Activated CD8-positive, alpha-beta T cell treated with anti-CD3 and anti-CD28 coated beads for 36 hours (primary cell): Measurements from ENCODE around the gene PRRG1. TPM values are rescaled to one million over a fixed set of nuclear protein-coding genes. Genes with fewer than 3 reads are reported as not detected.

Experiments used
- ATAC-seq: fragments of 200-7000 bp; cut with Tn5 transposase; one replicate; pipeline ENCODE4 v1.10.0; 2021; ENCODE audit warnings: mild to moderate bottlenecking, moderate library complexity
- CTCF ChIA-PET: fragments of 350-600 bp; sonication (Branson Sonifier 250); formaldehyde crosslinking; loops from one replicate; lab custom pipeline; 2021; ENCODE audit warnings: antibody characterized with exemption; lab: Charles Lee
- POLR2A ChIA-PET: fragments of 350-600 bp; sonication (Branson Sonifier 250); formaldehyde crosslinking; loops from one replicate; lab custom pipeline; 2021; ENCODE audit warnings: antibody characterized with exemption; lab: Charles Lee
- DNase-seq: peaks from one replicate; pipeline ENCODE4 v3.0.0-alpha.2; 2020
- H3K27ac Mint-ChIP-seq: one replicate; pipeline ENCODE4 v1.8.0; 2021; ENCODE audit warnings: mild to moderate bottlenecking, mixed read lengths
- H3K27me3 Mint-ChIP-seq: one replicate; pipeline ENCODE4 v1.8.0; 2021; ENCODE audit warnings: mixed read lengths
- H3K36me3 Mint-ChIP-seq: one replicate; pipeline ENCODE4 v1.8.0; 2021; ENCODE audit warnings: low read depth, mixed read lengths
- H3K4me1 Mint-ChIP-seq: one replicate; pipeline ENCODE4 v1.8.0; 2021; ENCODE audit warnings: low read depth, mixed read lengths
- H3K4me3 Mint-ChIP-seq: one replicate; pipeline ENCODE4 v1.8.0; 2021; ENCODE audit warnings: mild to moderate bottlenecking, moderate library complexity, mixed read lengths
- H3K9me3 Mint-ChIP-seq: one replicate; pipeline ENCODE4 v1.8.0; 2021; ENCODE audit warnings: mixed read lengths
- intact Hi-C: fragments of 100-400 bp; cut with micrococcal nuclease; formaldehyde crosslinking; loops from one replicate; pipeline ENCODE4 v1.10.0; 2022
- total RNA-seq, 2 experiments: library from RNA; stranded (reverse); gene quantifications; one replicate each; pipeline ENCODE4 v1.2.3, GENCODE V29; 2021
- TF ChIP-seq, protein P1 (sequence below): fragments of 200-600 bp; IDR thresholded peaks from one replicate; pipeline ENCODE4 v1.8.0; 2022; ENCODE audit warnings: antibody characterized with exemption, mild to moderate bottlenecking

The PRRG1 gene
- total RNA-seq, 2 experiments from 2014 or later = not detected

DNA sequence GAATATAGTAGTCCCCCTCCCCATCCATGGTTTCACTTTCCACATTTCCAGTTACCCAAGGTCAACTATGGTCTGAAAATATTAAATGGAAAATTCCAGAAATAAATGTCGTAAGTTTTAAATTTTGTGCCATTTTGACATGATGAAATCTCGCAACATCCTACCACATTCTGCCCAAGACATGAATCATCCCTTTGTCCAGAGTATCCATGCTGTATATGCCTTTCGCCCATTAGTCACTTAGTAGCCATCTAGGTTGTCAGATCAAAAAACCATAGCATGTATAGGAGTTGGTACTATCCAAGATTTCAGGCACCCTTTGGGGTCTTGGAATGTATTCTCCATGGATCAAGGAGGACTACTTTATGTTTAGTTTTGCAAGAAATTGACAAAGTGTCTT, 8.3 kb downstream of the PRRG1 start:
- intact Hi-C loops = no loop called here
- no peaks in the 10 kb centered on the region for H3K36me3 Mint-ChIP-seq
- H3K4me1 Mint-ChIP-seq = no peaks in the 10 kb centered on the region
- TF ChIP-seq, protein P1, sequence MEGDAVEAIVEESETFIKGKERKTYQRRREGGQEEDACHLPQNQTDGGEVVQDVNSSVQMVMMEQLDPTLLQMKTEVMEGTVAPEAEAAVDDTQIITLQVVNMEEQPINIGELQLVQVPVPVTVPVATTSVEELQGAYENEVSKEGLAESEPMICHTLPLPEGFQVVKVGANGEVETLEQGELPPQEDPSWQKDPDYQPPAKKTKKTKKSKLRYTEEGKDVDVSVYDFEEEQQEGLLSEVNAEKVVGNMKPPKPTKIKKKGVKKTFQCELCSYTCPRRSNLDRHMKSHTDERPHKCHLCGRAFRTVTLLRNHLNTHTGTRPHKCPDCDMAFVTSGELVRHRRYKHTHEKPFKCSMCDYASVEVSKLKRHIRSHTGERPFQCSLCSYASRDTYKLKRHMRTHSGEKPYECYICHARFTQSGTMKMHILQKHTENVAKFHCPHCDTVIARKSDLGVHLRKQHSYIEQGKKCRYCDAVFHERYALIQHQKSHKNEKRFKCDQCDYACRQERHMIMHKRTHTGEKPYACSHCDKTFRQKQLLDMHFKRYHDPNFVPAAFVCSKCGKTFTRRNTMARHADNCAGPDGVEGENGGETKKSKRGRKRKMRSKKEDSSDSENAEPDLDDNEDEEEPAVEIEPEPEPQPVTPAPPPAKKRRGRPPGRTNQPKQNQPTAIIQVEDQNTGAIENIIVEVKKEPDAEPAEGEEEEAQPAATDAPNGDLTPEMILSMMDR = no peak
- H3K9me3 Mint-ChIP-seq = no peaks in the 10 kb centered on the region
- DNase-seq = no peak
- CTCF ChIA-PET = no interaction called here
- no peak overlapping the region for H3K4me3 Mint-ChIP-seq
- no peak for ATAC-seq
- POLR2A ChIA-PET = no interaction called here
- no peaks in the 10 kb centered on the region for H3K27me3 Mint-ChIP-seq
- no peak overlapping the region for H3K27ac Mint-ChIP-seq

GRCh38 chrX:37361596-37361995, 12.4 kb downstream of the PRRG1 start:
- ChIA-PET CTCF (no interaction called here), POLR2A (no interaction called here)
- no peak overlapping the region for H3K4me3 Mint-ChIP-seq
- ATAC-seq (no peak), DNase-seq (no peak)
- TF ChIP-seq, protein P1 = no peak
- H3K9me3 Mint-ChIP-seq = no peaks in the 10 kb centered on the region
- no peaks in the 10 kb centered on the region for H3K4me1 Mint-ChIP-seq
- H3K36me3 Mint-ChIP-seq = no peaks in the 10 kb centered on the region
- intact Hi-C loops = no loop called here
- H3K27me3 Mint-ChIP-seq = no peaks in the 10 kb centered on the region
- no peak overlapping the region for H3K27ac Mint-ChIP-seq

DNA sequence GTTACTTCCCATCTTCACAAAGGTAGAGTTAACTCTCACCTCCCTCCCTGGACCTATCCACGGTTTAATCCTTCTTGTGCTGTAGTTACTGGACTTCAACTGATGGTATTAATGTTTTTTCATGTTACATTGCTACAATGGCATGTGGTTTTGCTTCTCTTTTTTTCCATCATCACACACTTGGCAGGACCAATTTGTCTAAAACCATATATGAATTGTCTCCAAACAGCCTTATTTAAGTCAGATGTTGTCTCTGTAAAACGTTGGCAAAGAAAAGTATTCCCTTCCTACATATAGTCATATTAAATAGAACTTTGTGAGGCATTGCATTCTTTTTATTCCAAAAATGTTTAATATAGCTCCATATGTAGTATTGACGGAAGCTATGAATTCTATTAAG, 15.5 kb downstream of the PRRG1 start:
- POLR2A ChIA-PET = no interaction called here
- peaks cover 1% of the 10 kb centered on the region for H3K9me3 Mint-ChIP-seq
- no peak for ATAC-seq
- H3K27ac Mint-ChIP-seq = no peak overlapping the region
- no peaks in the 10 kb centered on the region for H3K36me3 Mint-ChIP-seq
- no peak overlapping the region for H3K4me3 Mint-ChIP-seq
- no peak for DNase-seq
- H3K4me1 Mint-ChIP-seq = no peaks in the 10 kb centered on the region
- intact Hi-C loops = no loop called here
- TF ChIP-seq, protein P1 = no peak
- no peaks in the 10 kb centered on the region for H3K27me3 Mint-ChIP-seq
- CTCF ChIA-PET = no interaction called here

- no peak for ATAC-seq
- Mint-ChIP-seq H3K27me3 (no peaks in the 10 kb centered on the region), H3K9me3 (peaks cover 1% of the 10 kb centered on the region), H3K27ac (no peak overlapping the region), H3K4me3 (no peak overlapping the region), H3K4me1 (no peaks in the 10 kb centered on the region), H3K36me3 (no peaks in the 10 kb centered on the region)
- intact Hi-C loops = no loop called here
- TF ChIP-seq, protein P1 = no peak
- POLR2A ChIA-PET = no interaction called here
- CTCF ChIA-PET = no interaction called here
- DNase-seq = no peak
Observed at GRCh38 chrX:37367946-37368345, 18.8 kb downstream of the PRRG1 start.

- no peak for ATAC-seq
- TF ChIP-seq, protein P1 = no peak
- no peaks in the 10 kb centered on the region for H3K27me3 Mint-ChIP-seq
- H3K9me3 Mint-ChIP-seq = peaks cover 1% of the 10 kb centered on the region
- H3K4me1 Mint-ChIP-seq = no peaks in the 10 kb centered on the region
- CTCF ChIA-PET = no interaction called here
- no peak overlapping the region for H3K27ac Mint-ChIP-seq
- POLR2A ChIA-PET = no interaction called here
- no peaks in the 10 kb centered on the region for H3K36me3 Mint-ChIP-seq
- no peak overlapping the region for H3K4me3 Mint-ChIP-seq
- intact Hi-C loops = no loop called here
- no peak for DNase-seq
Observed at GRCh38 chrX:37370499-37371141, 21.5 kb downstream of the PRRG1 start.
